PC-9 (cell line): ENCODE data around the gene LRIF1.

Experiments
- CTCF ChIP-seq: fragments of 200-600 bp; sonication (generic); conservative IDR thresholded peaks from 2 replicates; pipeline ENCODE4 v1.6.1; 2017; ENCODE audit warnings: mixed run types, antibody characterized with exemption, mild to moderate bottlenecking, moderate library complexity
- EZH2 ChIP-seq: fragments of 200-600 bp; sonication (generic); IDR thresholded peaks from 2 replicates; pipeline ENCODE4 v1.8.0; 2017; ENCODE audit warnings: antibody characterized with exemption, low read depth

GRCh38 chr1:110916669-110917306 is 46.9 kb downstream of the LRIF1 start:
- TF ChIP-seq CTCF: no peak
- TF ChIP-seq EZH2: no peak
